Measurements from ENCODE around the gene QKI. TPM values are rescaled to one million over a fixed set of nuclear protein-coding genes. Genes with fewer than 3 reads are reported as not detected.

Gene QKI
- total and polyA plus RNA-seq, 2 of the 8 experiments (the other 6 are each of a cell fraction or from before 2014, with no cell fraction given): 181 to 183 TPM

DNA sequence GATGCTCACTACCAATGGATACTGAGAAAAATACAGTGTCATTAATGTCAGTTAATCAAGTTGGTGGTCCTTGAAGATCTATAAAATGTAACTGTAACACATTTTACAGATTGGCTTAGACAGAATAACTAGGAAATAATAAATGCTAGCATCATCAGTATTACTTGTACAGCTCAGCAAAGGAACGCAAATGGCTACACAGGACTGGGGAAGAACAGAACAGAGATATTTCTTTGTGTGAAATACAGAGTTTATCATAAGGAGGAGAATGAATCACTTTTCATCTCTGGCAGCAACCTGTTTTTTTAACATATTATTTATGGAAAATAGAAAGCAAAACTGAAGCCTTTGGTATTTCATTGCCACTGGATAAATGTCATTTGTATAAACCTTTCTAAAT, 8.2 kb upstream of the QKI start:
- no peak overlapping the region for H3K27ac ChIP-seq (ENCODE audit: low read depth, low read length)
- H3K4me3 ChIP-seq (ENCODE audit: extremely low read depth in 1 of 4, insufficient read depth in 2 of 4, low read depth in 3 of 4, low read length in 4 of 4): no peak overlapping the region
- no peaks in the 10 kb centered on the region for H3K79me1 ChIP-seq (ENCODE audit: low read depth, low read length)
- 97% methylated on average over 1 of the region's 1 CpG; no CpG with 5 or more reads in 1 of the 2 experiments for WGBS, 2 experiments (ENCODE audit: extremely low coverage in 1 of 2, insufficient coverage in 1 of 2, insufficient read length in 1 of 2, insufficient replicate concordance in 2 of 2, low coverage in 1 of 2, low lambda C conversion rate in 2 of 2, missing lambda C conversion rate in 1 of 2)
- H3K56ac ChIP-seq (replicated peaks; ENCODE audit: insufficient read length, low read depth, low read length): no peak overlapping the region
- H4K91ac ChIP-seq (replicated peaks; ENCODE audit: insufficient read length, low read length): no peak overlapping the region
- no peak overlapping the region for H4K5ac ChIP-seq (ENCODE audit: insufficient read length, low read depth, low read length)
- no peak overlapping the region for H2BK120ac ChIP-seq (replicated peaks; ENCODE audit: low read depth, low read length)
- no peak overlapping the region for H4K8ac ChIP-seq (ENCODE audit: extremely low read depth, insufficient read depth, low read length)
- H3K9me3 ChIP-seq (ENCODE audit: insufficient read depth in 2 of 2, low read depth in 1 of 2, low read length in 1 of 2): no peaks in the 10 kb centered on the region
- no peak overlapping the region for H2AFZ ChIP-seq (ENCODE audit: low read length)
- H4K20me1 ChIP-seq (replicated peaks in 1 of 2; ENCODE audit: control insufficient read depth in 1 of 2, insufficient read depth in 2 of 2, low read length in 2 of 2): no peaks in the 10 kb centered on the region
- H3K23ac ChIP-seq (ENCODE audit: insufficient read length): no peak overlapping the region
- H3K14ac ChIP-seq (ENCODE audit: insufficient read length): no peak overlapping the region
- FAIRE-seq: no peak
- no peak overlapping the region for H3K18ac ChIP-seq (ENCODE audit: extremely low read depth, low read length)
- H3K4me1 ChIP-seq (replicated peaks in 1 of 4; ENCODE audit: control insufficient read depth in 3 of 4, insufficient read depth in 4 of 4, low read length in 3 of 4): peaks cover 0 to 6% (median 4%) of the 10 kb centered on the region in 4 experiments; a peak in 6 of 7 replicates
- H3K79me2 ChIP-seq (ENCODE audit: control insufficient read depth in 1 of 2, insufficient read depth in 2 of 2, low read length in 2 of 2): no peaks in the 10 kb centered on the region
- H3K4me2 ChIP-seq (ENCODE audit: insufficient read depth in 1 of 2, low read depth in 2 of 2, low read length in 2 of 2): no peak overlapping the region
- H2BK20ac ChIP-seq (ENCODE audit: low read length): no peak overlapping the region
- no peaks in the 10 kb centered on the region for H3K23me2 ChIP-seq (ENCODE audit: low read depth, low read length)
- ChIA-PET CTCF (ENCODE audit: partially characterized antibody) (no interaction called here), POLR2A (ENCODE audit: partially characterized antibody) (no interaction called here)
- no peak overlapping the region for H3K9ac ChIP-seq (replicated peaks in 1 of 4; ENCODE audit: extremely low read depth in 1 of 4, low read depth in 3 of 4, low read length in 3 of 4)
- no peak for DNase-seq (ENCODE audit: low read depth in 1 of 2, low spot score in 2 of 2)
- no peak overlapping the region for H2BK15ac ChIP-seq (ENCODE audit: low read length)
- H3K27me3 ChIP-seq (replicated peaks in 1 of 4; ENCODE audit: control insufficient read depth in 3 of 4, extremely low read depth in 1 of 4, insufficient read depth in 3 of 4, low read length in 3 of 4): no peaks in the 10 kb centered on the region
- H2BK5ac ChIP-seq (ENCODE audit: low read depth, low read length): no peak overlapping the region
- H2BK12ac ChIP-seq (ENCODE audit: low read depth, low read length): no peak overlapping the region
- no peak overlapping the region for H2AK5ac ChIP-seq (ENCODE audit: low read depth, low read length)
- H3K36me3 ChIP-seq (ENCODE audit: control insufficient read depth in 2 of 4, insufficient read depth in 4 of 4, low read length in 3 of 4): no peaks in the 10 kb centered on the region
- H3K4ac ChIP-seq (replicated peaks; ENCODE audit: insufficient read length, low read depth, low read length): no peak overlapping the region
- TF ChIP-seq, protein P1, sequence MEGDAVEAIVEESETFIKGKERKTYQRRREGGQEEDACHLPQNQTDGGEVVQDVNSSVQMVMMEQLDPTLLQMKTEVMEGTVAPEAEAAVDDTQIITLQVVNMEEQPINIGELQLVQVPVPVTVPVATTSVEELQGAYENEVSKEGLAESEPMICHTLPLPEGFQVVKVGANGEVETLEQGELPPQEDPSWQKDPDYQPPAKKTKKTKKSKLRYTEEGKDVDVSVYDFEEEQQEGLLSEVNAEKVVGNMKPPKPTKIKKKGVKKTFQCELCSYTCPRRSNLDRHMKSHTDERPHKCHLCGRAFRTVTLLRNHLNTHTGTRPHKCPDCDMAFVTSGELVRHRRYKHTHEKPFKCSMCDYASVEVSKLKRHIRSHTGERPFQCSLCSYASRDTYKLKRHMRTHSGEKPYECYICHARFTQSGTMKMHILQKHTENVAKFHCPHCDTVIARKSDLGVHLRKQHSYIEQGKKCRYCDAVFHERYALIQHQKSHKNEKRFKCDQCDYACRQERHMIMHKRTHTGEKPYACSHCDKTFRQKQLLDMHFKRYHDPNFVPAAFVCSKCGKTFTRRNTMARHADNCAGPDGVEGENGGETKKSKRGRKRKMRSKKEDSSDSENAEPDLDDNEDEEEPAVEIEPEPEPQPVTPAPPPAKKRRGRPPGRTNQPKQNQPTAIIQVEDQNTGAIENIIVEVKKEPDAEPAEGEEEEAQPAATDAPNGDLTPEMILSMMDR (IDR thresholded peaks at IDR 0.05; ENCODE audit: control extremely low read depth in 1 of 3, insufficient read depth in 1 of 3, low read depth in 1 of 3, low read length in 3 of 3): no peak
- TF ChIP-seq EZH2 (IDR thresholded peaks at IDR 0.05; ENCODE audit: low read depth, low read length, severe bottlenecking): no peak
- TF ChIP-seq CTBP2 (IDR thresholded peaks at IDR 0.05; ENCODE audit: borderline replicate concordance, insufficient read depth, insufficient read length, low read length): no peak
